Measurements from ENCODE around the gene PRAMEF18.
"Not testable (repeated sequence)": the region's sequence is repeated elsewhere in the genome, so short reads cannot be mapped to it uniquely, and the experiment has no call there.

Gene PRAMEF18

GRCh38 chr1:13225675-13226204 is at the start of gene PRAMEF18:
PRAMEF18 (minus strand) TSS chr1:13226154; CDS start chr1:13226106, 48 bp downstream.
- DNase-seq, result not testable (repeated sequence)

- DNase-seq, result not testable (repeated sequence)
Measured at GRCh38 chr1:13265124-13265523, 39.2 kb upstream of the PRAMEF18 start.

DNA sequence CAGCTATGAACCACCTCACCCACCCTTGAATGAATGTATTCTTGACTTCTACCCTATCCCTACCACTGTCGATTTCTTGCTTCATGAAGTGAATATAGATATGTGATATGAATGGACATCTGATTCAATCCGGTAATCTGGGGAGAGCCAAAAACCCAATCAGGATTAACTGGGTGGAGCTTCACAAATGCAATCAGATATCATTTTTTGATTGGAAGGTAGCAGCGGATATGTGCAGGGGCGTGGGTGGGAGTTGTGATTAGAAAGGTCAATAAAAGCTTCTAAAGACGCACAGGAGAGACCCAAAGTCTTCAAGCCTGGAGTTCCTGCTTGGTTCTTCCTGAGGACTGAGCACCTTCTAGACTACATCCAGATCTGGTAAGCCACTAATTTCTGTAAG is 27.9 kb upstream of the PRAMEF18 start, which contains the start of gene PRAMEF5:
TSS of gene PRAMEF5 (plus strand) at position 301 of the 400 bp plus-strand sequence. CDS start 5,071 bp downstream, outside the sequence.
- not testable (repeated sequence) for DNase-seq

DNA sequence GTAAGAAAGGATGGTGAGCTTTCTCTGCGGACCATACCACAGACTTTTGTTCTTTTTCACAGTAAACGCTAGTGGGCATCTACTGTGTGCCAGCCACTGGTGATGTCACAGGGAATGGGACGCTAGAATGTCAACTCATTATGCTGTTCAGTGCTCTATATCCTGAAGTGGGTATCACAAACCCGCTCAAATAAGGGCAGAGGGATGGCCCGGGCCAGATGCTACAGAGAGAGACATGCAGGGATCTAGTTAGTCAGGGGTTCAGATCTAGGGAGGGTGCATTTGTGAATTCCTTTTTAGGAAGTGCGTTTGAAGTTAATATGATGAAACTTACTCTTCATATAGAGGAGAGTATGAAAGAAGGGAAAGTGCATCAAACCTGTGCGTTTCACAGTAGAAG is 21.2 kb upstream of the PRAMEF18 start:
- not testable (repeated sequence) for DNase-seq

DNA sequence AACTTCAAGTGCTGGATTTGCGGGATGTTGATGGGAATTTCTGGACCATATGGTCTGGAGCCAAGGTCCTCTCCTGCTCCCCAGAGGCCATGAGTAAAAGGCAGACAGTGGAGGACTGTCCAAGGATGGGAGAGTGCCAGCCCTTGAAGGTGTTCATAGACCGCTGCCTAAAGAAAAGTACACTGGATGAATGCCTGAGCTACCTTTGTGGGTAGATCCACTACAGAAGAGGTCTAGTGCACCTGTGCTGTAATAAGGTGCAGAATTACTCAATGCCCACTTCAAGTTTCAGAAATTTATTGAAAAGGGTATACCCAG is 20.6 kb upstream of the PRAMEF18 start:
- DNase-seq, result not testable (repeated sequence)

GRCh38 chr1:13245841-13246553 is 20.0 kb upstream of the PRAMEF18 start:
- not testable (repeated sequence) for DNase-seq

- not testable (repeated sequence) for DNase-seq
Measured at GRCh38 chr1:13243536-13244263, 17.7 kb upstream of the PRAMEF18 start.

DNA sequence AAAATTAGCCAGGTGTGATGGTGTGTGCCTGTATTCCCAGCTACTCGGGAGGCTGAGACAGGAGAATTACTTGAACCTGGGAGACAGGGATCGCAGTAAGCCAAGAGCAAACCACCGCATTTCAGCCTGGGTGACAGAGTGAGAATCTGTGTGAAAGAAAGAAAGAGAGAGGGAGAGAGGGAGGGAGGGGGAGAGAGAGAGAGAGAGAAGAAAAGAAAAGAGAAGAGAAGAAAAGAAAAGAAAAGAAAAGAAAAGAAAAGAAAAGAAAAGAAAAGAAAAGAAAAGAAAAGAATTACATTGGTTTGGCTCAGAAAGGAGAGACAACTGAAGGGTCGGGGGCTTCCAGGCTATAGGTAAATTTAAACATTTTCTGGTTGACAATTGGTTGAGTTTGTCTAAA is 13.7 kb upstream of the PRAMEF18 start:
- DNase-seq, result not testable (repeated sequence)

- DNase-seq, result not testable (repeated sequence)
Measured at GRCh38 chr1:13237572-13237971, 11.6 kb upstream of the PRAMEF18 start.

- not testable (repeated sequence) for DNase-seq
Measured at GRCh38 chr1:13234057-13234456, 8.1 kb upstream of the PRAMEF18 start.

- DNase-seq, result not testable (repeated sequence)
Measured at GRCh38 chr1:13232056-13232455, 6.1 kb upstream of the PRAMEF18 start.

- DNase-seq, result not testable (repeated sequence)
Measured at GRCh38 chr1:13231061-13231750, 5.3 kb upstream of the PRAMEF18 start.

- not testable (repeated sequence) for DNase-seq
Measured at GRCh38 chr1:13230601-13231000, 4.6 kb upstream of the PRAMEF18 start.

DNA sequence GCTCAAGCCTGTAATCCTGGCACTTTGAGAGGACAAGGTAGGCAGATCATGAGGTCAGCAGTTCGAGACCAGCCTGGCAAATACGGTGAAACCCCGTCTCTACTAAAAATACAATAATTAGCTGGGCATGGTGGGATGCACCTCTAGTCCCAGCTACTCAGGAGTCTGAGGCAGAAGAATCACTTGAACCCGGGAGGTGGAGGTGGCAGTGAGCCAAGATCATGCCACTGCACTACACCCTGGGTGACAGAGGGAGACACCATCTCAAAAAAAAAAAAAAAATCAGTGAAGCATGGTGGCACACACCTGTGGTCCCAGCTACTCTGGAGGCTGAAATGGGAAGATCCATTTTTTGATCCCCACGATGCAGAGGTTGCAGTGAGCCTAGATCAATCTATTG is 4.1 kb upstream of the PRAMEF18 start:
- DNase-seq, result not testable (repeated sequence)

GRCh38 chr1:13228343-13228781 is 2.4 kb upstream of the PRAMEF18 start:
- DNase-seq, result no peak

GRCh38 chr1:13227271-13228055 is 1.5 kb upstream of the PRAMEF18 start:
- not testable (repeated sequence) for DNase-seq

GRCh38 chr1:13224480-13225060 is 1.4 kb downstream of the PRAMEF18 start:
- no peak for DNase-seq

DNA sequence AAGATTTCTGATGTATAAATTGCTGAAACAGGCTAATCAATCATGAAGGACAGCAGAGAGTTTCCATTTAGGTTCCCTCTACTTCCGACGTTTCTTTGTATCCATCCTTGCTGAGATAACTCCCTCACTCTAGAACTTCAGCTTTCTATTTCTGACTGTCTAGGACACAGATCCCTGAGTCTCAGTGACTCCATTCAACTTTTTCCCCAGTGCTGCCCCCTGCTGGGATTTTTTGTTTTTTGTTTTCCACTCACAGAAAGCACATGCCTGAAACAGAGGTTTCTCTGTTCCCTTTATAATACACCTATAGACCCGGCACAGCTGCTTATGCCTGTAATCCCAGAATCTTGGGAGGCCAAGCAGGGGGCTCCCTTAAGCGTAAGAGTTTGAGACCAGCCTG is 3.2 kb downstream of the PRAMEF18 start:
- DNase-seq, result not testable (repeated sequence)

- DNase-seq, result not testable (repeated sequence)
Measured at GRCh38 chr1:13219203-13219602, 6.8 kb downstream of the PRAMEF18 start.

DNA sequence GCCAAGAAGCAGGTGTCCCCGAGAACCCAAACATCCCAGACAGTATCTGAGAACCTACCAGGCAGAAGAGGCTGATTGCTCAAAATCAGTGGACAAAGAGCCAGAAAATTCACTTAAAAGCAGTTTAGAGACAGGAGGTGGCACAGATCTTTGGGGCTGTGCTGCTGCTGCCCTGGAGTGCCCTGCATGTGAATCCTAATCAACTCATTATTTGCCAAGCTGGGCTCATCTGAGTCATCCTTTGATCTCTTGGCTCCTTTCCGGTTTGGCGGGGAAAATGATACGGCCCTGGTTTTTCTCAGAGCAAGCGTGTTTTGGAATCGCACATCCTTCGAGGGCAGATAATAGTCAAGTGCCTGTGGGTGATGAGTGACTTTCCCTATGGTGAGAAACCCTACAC is 9.3 kb downstream of the PRAMEF18 start:
- DNase-seq, result not testable (repeated sequence)

GRCh38 chr1:13208712-13209111 is 17.2 kb downstream of the PRAMEF18 start:
- not testable (repeated sequence) for DNase-seq

DNA sequence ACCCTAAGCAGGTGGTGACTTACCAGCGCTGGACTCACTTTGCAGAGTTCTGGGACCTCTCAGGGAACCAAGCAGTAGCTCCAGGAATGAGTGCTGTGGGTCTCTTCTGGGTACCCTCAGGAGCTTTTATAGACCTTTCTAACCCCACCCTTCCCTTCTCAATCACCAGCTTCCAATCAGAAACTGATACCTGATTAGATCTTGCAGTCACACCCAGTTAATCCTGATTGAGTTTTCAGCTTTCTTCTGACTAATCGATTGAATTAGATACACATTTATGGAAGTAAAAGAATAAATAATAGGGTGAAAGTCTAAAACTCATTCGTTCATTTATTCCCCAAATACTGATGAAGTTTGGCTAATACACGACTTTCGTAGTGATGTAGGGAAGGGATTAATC is 24.6 kb downstream of the PRAMEF18 start, which contains the start of gene PRAMEF13:
TSS of gene PRAMEF13 (minus strand) at position 101 of the 400 bp plus-strand sequence. CDS start 1,820 bp downstream, outside the sequence.
- not testable (repeated sequence) for DNase-seq

All from NCI-H1694 treated with DMSO at 0.1 percent for 48 hours (cell line).